Activated CD4-positive, alpha-beta T cell treated with anti-CD3 and anti-CD28 coated beads, Interleukin-2, amount 10 ng/mL, durations not matched to agents 7 days and 5 days (primary cell): ENCODE results near the gene IFT122. TPM values are rescaled to one million over a fixed set of nuclear protein-coding genes. Genes with fewer than 3 reads are reported as not detected.

Experiments
- CTCF ChIA-PET: fragments of 350-600 bp; sonication (Branson Sonifier 250); formaldehyde crosslinking; loops from one replicate; lab custom pipeline; 2021; ENCODE audit warnings: antibody characterized with exemption; lab: Charles Lee
- POLR2A ChIA-PET: fragments of 350-600 bp; sonication (Branson Sonifier 250); formaldehyde crosslinking; loops from one replicate; lab custom pipeline; 2021; ENCODE audit warnings: antibody characterized with exemption; lab: Charles Lee
- DNase-seq: peaks from one replicate; pipeline ENCODE4 v3.0.0-alpha.2; 2020
- H3K27ac Mint-ChIP-seq: one replicate; pipeline ENCODE4 v1.8.0; 2021; ENCODE audit warnings: mild to moderate bottlenecking, moderate library complexity, mixed read lengths
- H3K27me3 Mint-ChIP-seq: one replicate; pipeline ENCODE4 v1.8.0; 2021; ENCODE audit warnings: mixed read lengths
- H3K36me3 Mint-ChIP-seq: one replicate; pipeline ENCODE4 v1.8.0; 2021; ENCODE audit warnings: low read depth, mixed read lengths
- H3K4me1 Mint-ChIP-seq: one replicate; pipeline ENCODE4 v1.8.0; 2021; ENCODE audit warnings: mixed read lengths
- H3K4me3 Mint-ChIP-seq: one replicate; pipeline ENCODE4 v1.8.0; 2021; ENCODE audit warnings: mild to moderate bottlenecking, moderate library complexity, mixed read lengths
- H3K9me3 Mint-ChIP-seq: one replicate; pipeline ENCODE4 v1.8.0; 2021; ENCODE audit warnings: mixed read lengths
- total RNA-seq, 2 experiments: library from RNA; stranded (reverse); gene quantifications; one replicate each; pipeline ENCODE4 v1.2.3, GENCODE V29; 2021

Gene IFT122
- total RNA-seq, 2 experiments from 2014 or later: 24.9 to 27.2 TPM

GRCh38 chr3:129446926-129447325 lies 6.9 kb downstream of the IFT122 start:
- Mint-ChIP-seq H3K4me1 (peaks cover 28% of the 10 kb centered on the region), H3K27me3 (no peaks in the 10 kb centered on the region), H3K9me3 (no peaks in the 10 kb centered on the region), H3K36me3 (peaks cover 14% of the 10 kb centered on the region), H3K4me3 (no peak overlapping the region), H3K27ac (no peak overlapping the region)
- ChIA-PET POLR2A (no interaction called here), CTCF (no interaction called here)
- DNase-seq: no peak

DNA sequence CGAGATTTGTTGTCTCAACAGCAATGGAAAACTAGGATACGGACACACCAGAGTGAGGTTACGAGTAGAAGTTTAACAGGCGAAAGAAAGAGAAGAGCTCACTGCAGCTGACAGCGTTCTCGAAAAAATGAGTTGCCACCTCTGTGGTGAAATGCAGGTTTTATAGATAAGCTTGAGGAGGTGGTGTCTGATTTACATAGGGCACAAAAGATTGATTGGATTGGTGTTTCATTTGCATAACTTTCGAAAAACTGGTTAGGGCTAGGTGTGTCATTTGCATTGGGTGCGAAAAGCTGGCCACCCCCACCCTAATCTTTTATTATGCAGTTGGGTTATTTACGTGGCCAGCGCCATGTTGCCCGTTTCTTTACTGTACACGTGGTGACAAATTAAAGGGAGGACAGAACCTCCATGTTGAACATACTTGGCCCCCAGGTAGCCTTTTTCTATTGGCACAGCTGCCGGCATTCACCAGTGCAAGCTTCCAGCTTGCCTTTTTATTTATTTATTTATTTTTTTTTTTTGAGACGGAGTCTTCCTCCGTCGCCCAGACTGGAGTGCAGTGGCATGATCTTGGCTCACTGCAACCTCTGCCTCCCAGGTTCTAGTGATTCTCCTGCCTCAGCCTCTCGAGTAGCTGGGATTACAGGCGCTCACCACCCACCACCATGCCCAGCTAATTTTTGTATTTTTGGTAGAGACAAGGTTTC lies 8.3 kb downstream of the IFT122 start:
- Mint-ChIP-seq H3K4me1 (peaks cover 17% of the 10 kb centered on the region), H3K4me3 (no peak overlapping the region), H3K9me3 (no peaks in the 10 kb centered on the region), H3K27ac (no peak overlapping the region), H3K36me3 (peaks cover 24% of the 10 kb centered on the region), H3K27me3 (no peaks in the 10 kb centered on the region)
- ChIA-PET POLR2A (no interaction called here), CTCF (interaction anchor here (0.9 kb wide), 1 partner anchor 13 kb away, joined by 3 read pairs; no protein-coding TSS in a partner anchor)
- no peak for DNase-seq

- no peak overlapping the region for H3K27ac Mint-ChIP-seq
- POLR2A ChIA-PET: no interaction called here
- H3K4me3 Mint-ChIP-seq: no peak overlapping the region
- DNase-seq: no peak
- peaks cover 26% of the 10 kb centered on the region for H3K36me3 Mint-ChIP-seq
- no peaks in the 10 kb centered on the region for H3K9me3 Mint-ChIP-seq
- CTCF ChIA-PET: interaction anchor here (0.6 to 0.9 kb wide), 2 partner anchors 12 to 394 kb away, joined by 3 read pairs; no protein-coding TSS in a partner anchor
- H3K4me1 Mint-ChIP-seq: peaks cover 13% of the 10 kb centered on the region
- no peaks in the 10 kb centered on the region for H3K27me3 Mint-ChIP-seq
Observed at GRCh38 chr3:129449279-129450115, 9.5 kb downstream of the IFT122 start.

DNA sequence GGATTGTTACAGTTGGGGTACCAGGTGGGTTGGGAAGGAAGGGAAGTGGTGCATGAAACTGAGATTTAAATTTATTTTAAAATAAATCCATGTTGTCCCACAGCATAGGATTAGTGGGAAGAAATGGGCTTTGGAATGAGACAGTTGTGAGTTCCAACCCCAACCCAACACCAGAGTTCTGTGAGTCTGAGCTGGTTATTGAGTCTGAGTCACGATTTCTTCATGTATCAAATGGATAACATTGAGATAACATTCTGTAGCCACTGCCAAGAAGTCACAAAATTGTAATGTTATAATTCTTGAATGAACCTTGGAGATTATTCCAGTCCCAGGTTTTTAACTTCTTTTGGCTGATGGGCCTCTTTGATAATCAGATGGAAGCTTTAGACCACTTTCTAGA lies 13.7 kb downstream of the IFT122 start:
- POLR2A ChIA-PET: no interaction called here
- DNase-seq: no peak
- CTCF ChIA-PET: no interaction called here
- Mint-ChIP-seq H3K4me3 (no peak overlapping the region), H3K4me1 (peaks cover 13% of the 10 kb centered on the region), H3K36me3 (peaks cover 24% of the 10 kb centered on the region), H3K9me3 (no peaks in the 10 kb centered on the region), H3K27me3 (no peaks in the 10 kb centered on the region), H3K27ac (no peak overlapping the region)

DNA sequence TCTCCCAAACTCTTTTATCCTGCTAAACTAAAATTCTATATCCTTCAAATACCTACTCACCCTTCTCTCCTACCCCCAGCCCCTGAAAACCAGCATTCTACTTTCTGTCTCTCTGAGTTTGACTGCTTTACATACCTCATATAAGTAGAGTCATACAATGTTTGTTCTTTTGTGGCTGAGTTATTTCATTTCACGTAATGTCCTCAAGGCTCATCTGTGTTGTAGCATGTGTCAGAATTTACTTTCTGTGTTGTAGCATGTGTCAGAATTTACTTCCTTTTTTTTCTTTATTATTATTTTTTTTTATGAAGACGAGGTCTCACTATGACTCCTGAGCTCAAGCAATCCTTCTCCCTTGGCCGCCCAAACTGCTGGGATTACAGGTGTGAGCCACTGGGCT lies 20.1 kb downstream of the IFT122 start:
- Mint-ChIP-seq H3K27ac (no peak overlapping the region), H3K4me3 (no peak overlapping the region), H3K36me3 (peaks cover 4% of the 10 kb centered on the region), H3K27me3 (no peaks in the 10 kb centered on the region), H3K4me1 (peaks cover 9% of the 10 kb centered on the region), H3K9me3 (no peaks in the 10 kb centered on the region)
- POLR2A ChIA-PET: no interaction called here
- no peak for DNase-seq
- CTCF ChIA-PET: no interaction called here

DNA sequence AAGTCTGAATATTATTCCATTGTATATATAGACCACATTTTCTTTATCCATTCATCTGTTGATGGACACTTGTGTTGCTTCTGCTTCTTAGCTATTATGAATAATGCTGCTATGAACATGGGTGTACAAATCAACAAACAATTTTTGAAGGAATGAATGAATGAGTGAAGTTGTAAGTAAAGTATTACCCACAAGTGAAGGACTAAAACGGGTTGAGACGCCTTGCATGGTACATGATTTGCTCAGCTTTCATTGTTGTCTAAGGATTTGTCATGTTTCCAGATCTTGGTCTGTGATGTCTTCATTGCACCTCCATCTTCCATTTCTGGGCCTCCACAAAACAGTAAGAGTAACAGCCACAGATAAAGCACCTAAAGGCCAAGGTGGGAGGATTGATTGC lies 20.5 kb downstream of the IFT122 start:
- Mint-ChIP-seq H3K27me3 (no peaks in the 10 kb centered on the region), H3K4me3 (no peak overlapping the region), H3K27ac (no peak overlapping the region), H3K9me3 (no peaks in the 10 kb centered on the region), H3K36me3 (peaks cover 4% of the 10 kb centered on the region), H3K4me1 (peaks cover 9% of the 10 kb centered on the region)
- POLR2A ChIA-PET: no interaction called here
- CTCF ChIA-PET: no interaction called here
- DNase-seq: no peak

- ChIA-PET CTCF (interaction anchor here (1.1 to 1.4 kb wide), 2 partner anchors 12 kb away, joined by 3 to 4 read pairs; no protein-coding TSS in a partner anchor), POLR2A (no interaction called here)
- H3K27me3 Mint-ChIP-seq: no peaks in the 10 kb centered on the region
- H3K4me3 Mint-ChIP-seq: no peak overlapping the region
- no peak overlapping the region for H3K27ac Mint-ChIP-seq
- no peak for DNase-seq
- H3K9me3 Mint-ChIP-seq: no peaks in the 10 kb centered on the region
- H3K4me1 Mint-ChIP-seq: peaks cover 9% of the 10 kb centered on the region
- H3K36me3 Mint-ChIP-seq: peaks cover 2% of the 10 kb centered on the region
Observed at GRCh38 chr3:129461022-129461421, 21.0 kb downstream of the IFT122 start.

DNA sequence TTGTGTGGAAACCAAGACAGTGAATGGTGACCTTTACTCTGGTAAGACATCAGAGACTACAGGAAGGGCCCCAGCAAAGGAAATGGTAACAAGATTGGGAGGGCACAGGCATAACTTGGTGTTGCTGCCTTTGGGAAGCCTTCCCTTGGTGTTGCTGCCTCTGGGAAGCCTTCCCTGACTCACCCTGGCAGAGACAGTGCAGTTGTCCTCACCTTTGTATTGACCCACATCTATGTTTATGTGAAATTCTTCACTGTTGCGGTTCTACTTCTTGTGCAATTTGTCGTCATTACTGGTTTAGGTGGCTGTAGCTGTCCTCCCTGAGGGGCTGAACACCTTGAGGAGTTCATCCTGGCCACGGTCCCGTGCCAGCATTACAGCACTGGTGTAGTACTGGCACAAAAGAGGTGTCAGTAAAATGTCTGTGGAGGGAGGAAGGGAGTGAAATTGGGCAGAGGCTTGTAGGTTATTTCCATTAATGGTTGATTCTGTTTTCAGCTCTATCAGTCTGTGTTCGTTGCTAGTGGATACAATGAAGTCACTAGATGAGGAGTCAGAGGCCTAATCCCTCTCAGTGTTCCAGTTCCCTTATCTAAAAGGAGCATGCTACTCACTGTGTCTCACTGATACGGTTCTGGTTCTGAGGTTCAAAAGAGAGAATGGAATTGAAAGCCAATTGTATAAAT lies 21.6 kb downstream of the IFT122 start:
- Mint-ChIP-seq H3K9me3 (no peaks in the 10 kb centered on the region), H3K4me3 (no peak overlapping the region), H3K36me3 (peaks cover 2% of the 10 kb centered on the region), H3K4me1 (peaks cover 9% of the 10 kb centered on the region), H3K27me3 (no peaks in the 10 kb centered on the region), H3K27ac (no peak overlapping the region)
- ChIA-PET POLR2A (no interaction called here), CTCF (interaction anchor here (1.1 to 1.4 kb wide), 2 partner anchors 11 to 13 kb away, joined by 3 to 4 read pairs; no protein-coding TSS in a partner anchor)
- DNase-seq: no peak

DNA sequence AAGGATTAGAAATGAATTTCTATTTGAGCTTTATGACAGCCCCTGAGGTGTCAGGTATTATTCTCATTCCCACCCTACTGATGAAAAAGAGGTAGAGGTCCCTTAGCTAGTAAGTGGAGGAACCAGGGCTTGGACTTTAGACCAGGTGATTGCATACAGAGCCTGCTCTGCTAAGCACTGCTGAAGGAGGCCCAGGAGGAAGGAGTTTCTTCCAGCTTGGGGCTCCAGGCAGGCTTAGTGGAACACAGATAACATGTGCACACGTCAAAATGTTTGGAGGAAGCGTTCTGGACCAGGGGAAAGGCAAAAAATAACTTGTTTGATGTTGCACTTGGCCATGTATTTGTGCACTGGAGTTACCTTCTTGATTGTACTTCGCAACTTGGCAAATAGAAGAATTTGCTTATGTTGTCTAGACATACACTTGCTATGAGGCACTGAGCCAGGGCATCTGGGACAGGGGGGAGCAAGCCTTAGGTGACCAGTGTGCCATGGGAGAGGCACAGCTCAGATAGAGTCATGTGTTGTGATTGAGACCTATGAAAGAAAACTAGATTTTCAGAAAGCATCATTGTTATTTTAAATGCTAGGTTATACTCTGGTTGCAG lies 22.4 kb downstream of the IFT122 start:
- POLR2A ChIA-PET: no interaction called here
- Mint-ChIP-seq H3K4me3 (no peak overlapping the region), H3K36me3 (peaks cover 2% of the 10 kb centered on the region), H3K27ac (no peak overlapping the region), H3K9me3 (no peaks in the 10 kb centered on the region), H3K27me3 (no peaks in the 10 kb centered on the region), H3K4me1 (peaks cover 9% of the 10 kb centered on the region)
- no peak for DNase-seq
- CTCF ChIA-PET: interaction anchor here (1.1 to 1.4 kb wide), 2 partner anchors 11 to 14 kb away, joined by 3 to 4 read pairs; no protein-coding TSS in a partner anchor

- Mint-ChIP-seq H3K36me3 (peaks cover 2% of the 10 kb centered on the region), H3K9me3 (no peaks in the 10 kb centered on the region), H3K4me1 (peaks cover 9% of the 10 kb centered on the region), H3K27me3 (no peaks in the 10 kb centered on the region), H3K27ac (no peak overlapping the region), H3K4me3 (no peak overlapping the region)
- no peak for DNase-seq
- POLR2A ChIA-PET: no interaction called here
- CTCF ChIA-PET: no interaction called here
Observed at GRCh38 chr3:129463094-129463493, 23.1 kb downstream of the IFT122 start.

- peaks cover 9% of the 10 kb centered on the region for H3K4me1 Mint-ChIP-seq
- ChIA-PET POLR2A (no interaction called here), CTCF (interaction anchor here (0.9 to 1.3 kb wide), 2 partner anchors 12 to 17 kb away, joined by 3 to 4 read pairs; no protein-coding TSS in a partner anchor)
- no peak overlapping the region for H3K4me3 Mint-ChIP-seq
- H3K9me3 Mint-ChIP-seq: no peaks in the 10 kb centered on the region
- no peak overlapping the region for H3K27ac Mint-ChIP-seq
- H3K27me3 Mint-ChIP-seq: no peaks in the 10 kb centered on the region
- no peak for DNase-seq
- H3K36me3 Mint-ChIP-seq: peaks cover 2% of the 10 kb centered on the region
Observed at GRCh38 chr3:129463716-129464115, 23.7 kb downstream of the IFT122 start.

GRCh38 chr3:129467932-129468331 lies 27.9 kb downstream of the IFT122 start:
- no peaks in the 10 kb centered on the region for H3K9me3 Mint-ChIP-seq
- POLR2A ChIA-PET: no interaction called here

More at GRCh38 chr3:129467932-129468331, 27.9 kb downstream of the IFT122 start:
- CTCF ChIA-PET: no interaction called here
- Mint-ChIP-seq H3K27me3 (no peaks in the 10 kb centered on the region), H3K4me3 (no peak overlapping the region), H3K4me1 (peaks cover 2% of the 10 kb centered on the region), H3K36me3 (peaks cover 4% of the 10 kb centered on the region), H3K27ac (no peak overlapping the region)
- no peak for DNase-seq
